CD4-positive, alpha-beta T cell (primary cell): ENCODE results near the gene FHDC1. TPM values are rescaled to one million over a fixed set of nuclear protein-coding genes. Genes with fewer than 3 reads are reported as not detected.

ENCODE experiments used
- ATAC-seq: fragments of 200-7000 bp; cut with Tn5 transposase; one replicate; pipeline ENCODE4 v1.10.0; 2022; ENCODE audit warnings: mild to moderate bottlenecking; ENCODE audit not compliant: poor library complexity
- CTCF ChIA-PET: fragments of 350-600 bp; sonication (Branson Sonifier 250); formaldehyde crosslinking; loops from one replicate; lab custom pipeline; 2021; ENCODE audit warnings: antibody characterized with exemption, inconsistent platforms; lab: Charles Lee
- POLR2A ChIA-PET: fragments of 350-600 bp; sonication (Branson Sonifier 250); formaldehyde crosslinking; loops from one replicate; lab custom pipeline; 2021; ENCODE audit warnings: antibody characterized with exemption, inconsistent platforms; lab: Charles Lee
- DNase-seq, 14 experiments: peaks; one replicate each; pipeline ENCODE4 v3.0.0-alpha.2; 2013 to 2020; ENCODE audit warnings: mixed read lengths in 2 of 14
- H3K27ac ChIP-seq, 2 donors: one replicate each; pipeline versions ENCODE4 v1.5.1 to v1.7.0; 2013; ENCODE audit warnings: low read length in 2 of 2, low read depth in 1 of 2, mild to moderate bottlenecking in 1 of 2
- H3K27me3 ChIP-seq, 2 experiments: 1 replicate in 1 of 2; 2 replicates in 1 of 2; pipeline versions ENCODE4 v1.6.1 to v1.7.0; 2013; ENCODE audit warnings: low read length in 2 of 2, control low read depth in 1 of 2, mild to moderate bottlenecking in 1 of 2, moderate library complexity in 1 of 2; ENCODE audit not compliant: insufficient read depth in 2 of 2, control insufficient read depth in 1 of 2
- H3K36me3 ChIP-seq: one replicate; pipeline ENCODE4 v1.6.1; 2013; ENCODE audit warnings: low read length, control low read depth; ENCODE audit not compliant: insufficient read depth
- H3K4me1 ChIP-seq: one replicate; pipeline ENCODE4 v1.6.1; 2013; ENCODE audit warnings: low read length, control low read depth; ENCODE audit not compliant: insufficient read depth
- H3K4me3 ChIP-seq: one replicate; pipeline ENCODE4 v1.5.1; 2013; ENCODE audit warnings: mild to moderate bottlenecking, low read length, moderate library complexity
- H3K9me3 ChIP-seq, 2 experiments: 1 replicate in 1 of 2; 2 replicates in 1 of 2; pipeline versions ENCODE4 v1.6.1 to v1.7.0; 2013; ENCODE audit warnings: low read length in 2 of 2, mild to moderate bottlenecking in 2 of 2, control low read depth in 1 of 2, moderate library complexity in 1 of 2; ENCODE audit not compliant: control insufficient read depth in 1 of 2, insufficient read depth in 1 of 2
- H3K27ac Mint-ChIP-seq: one replicate; pipeline ENCODE4 v1.8.0; 2020; ENCODE audit warnings: mixed read lengths
- H3K27me3 Mint-ChIP-seq: one replicate; pipeline ENCODE4 v1.8.0; 2021; ENCODE audit warnings: mixed read lengths
- H3K36me3 Mint-ChIP-seq: one replicate; pipeline ENCODE4 v1.8.0; 2021; ENCODE audit warnings: low read depth, mixed read lengths
- H3K4me1 Mint-ChIP-seq: one replicate; pipeline ENCODE4 v1.8.0; 2021; ENCODE audit warnings: low read depth, mixed read lengths
- H3K4me3 Mint-ChIP-seq: one replicate; pipeline ENCODE4 v1.8.0; 2020; ENCODE audit warnings: mild to moderate bottlenecking, mixed read lengths
- H3K9me3 Mint-ChIP-seq: one replicate; pipeline ENCODE4 v1.8.0; 2020; ENCODE audit warnings: mixed read lengths
- CTCF ChIP-seq: fragments of 200-600 bp; IDR thresholded peaks from one replicate; pipeline ENCODE4 v1.8.0; 2022; ENCODE audit warnings: antibody characterized with exemption, mild to moderate bottlenecking
- intact Hi-C, 2 experiments: fragments of 100-400 bp; cut with DNase I in 1 of 2; cut with micrococcal nuclease in 1 of 2; formaldehyde crosslinking; loops; one replicate each; pipeline versions ENCODE4 v1.15.1 to v1.9.0; 2023 to 2025; cut with DNase I, micrococcal nuclease
- total RNA-seq, 174 experiments: library from RNA in 2 of 174; stranded (reverse) in 2 of 174; gene quantifications; one replicate each; pipeline ENCODE4 v1.2.3 and lab custom pipeline; 2021 to 2026

The FHDC1 gene
- total RNA-seq, 2 experiments from 2014 or later: 0.03 TPM; not detected in 1

GRCh38 chr4:152994038-152994437, 57.9 kb downstream of the FHDC1 start:
- Histone ChIP-seq H3K27ac (no peak overlapping the region), H3K27me3 (peaks cover 5% of the 10 kb centered on the region in 2 experiments), H3K9me3 (no peaks in the 10 kb centered on the region), H3K4me1 (no peaks in the 10 kb centered on the region), H3K36me3 (no peaks in the 10 kb centered on the region), H3K4me3 (no peak overlapping the region)
- TF ChIP-seq CTCF: no peak
- ChIA-PET CTCF (no interaction called here), POLR2A (no interaction called here)
- DNase-seq (no peak), ATAC-seq (no peak)
- Mint-ChIP-seq H3K4me1 (no peaks in the 10 kb centered on the region), H3K27ac (no peak overlapping the region), H3K4me3 (no peak overlapping the region), H3K27me3 (no peaks in the 10 kb centered on the region), H3K36me3 (no peaks in the 10 kb centered on the region), H3K9me3 (no peaks in the 10 kb centered on the region)
- intact Hi-C loops: no loop called here

- H3K9me3 Mint-ChIP-seq: no peaks in the 10 kb centered on the region
- peaks cover 4% of the 10 kb centered on the region for H3K27me3 Mint-ChIP-seq
- Histone ChIP-seq H3K9me3 (no peaks in the 10 kb centered on the region), H3K36me3 (no peaks in the 10 kb centered on the region), H3K4me3 (no peak overlapping the region), H3K4me1 (no peaks in the 10 kb centered on the region), H3K27me3 (peaks cover 5% of the 10 kb centered on the region in 2 experiments), H3K27ac (no peak overlapping the region)
- no peak overlapping the region for H3K4me3 Mint-ChIP-seq
- ChIA-PET POLR2A (no interaction called here), CTCF (no interaction called here)
- intact Hi-C loops: no loop called here
- ATAC-seq (no peak), DNase-seq (no peak)
- no peak for TF ChIP-seq CTCF
- no peaks in the 10 kb centered on the region for H3K4me1 Mint-ChIP-seq
- H3K36me3 Mint-ChIP-seq: no peaks in the 10 kb centered on the region
- no peak overlapping the region for H3K27ac Mint-ChIP-seq
Observed at GRCh38 chr4:152996111-152996571, 60.0 kb downstream of the FHDC1 start.

- H3K27ac ChIP-seq: no peak overlapping the region
- Mint-ChIP-seq H3K4me1 (no peaks in the 10 kb centered on the region), H3K4me3 (no peak overlapping the region), H3K9me3 (no peaks in the 10 kb centered on the region), H3K27me3 (peaks cover 4% of the 10 kb centered on the region), H3K27ac (no peak overlapping the region), H3K36me3 (no peaks in the 10 kb centered on the region)
- no peak for TF ChIP-seq CTCF
- ChIA-PET POLR2A (no interaction called here), CTCF (no interaction called here)
- H3K4me3 ChIP-seq: no peak overlapping the region
- no peaks in the 10 kb centered on the region for H3K36me3 ChIP-seq
- H3K27me3 ChIP-seq: peaks cover 5% of the 10 kb centered on the region in 2 experiments
- H3K9me3 ChIP-seq: no peaks in the 10 kb centered on the region
- DNase-seq (no peak), ATAC-seq (no peak)
- no peaks in the 10 kb centered on the region for H3K4me1 ChIP-seq
- intact Hi-C loops: no loop called here
Observed at GRCh38 chr4:152996672-152997071, 60.5 kb downstream of the FHDC1 start.
